GM12892 (cell line): ENCODE results near the gene SLC45A3.
A peak's percentile ranks its signal among the peaks of the same experiment; 100 is the strongest.

ENCODE experiments used
- DNase-seq: peaks from one replicate; pipeline ENCODE4 v3.0.0; 2011; ENCODE audit not compliant: insufficient read length
- FAIRE-seq: peaks from 2 replicates; lab custom pipeline; 2011; peaks lifted over from hg19 to GRCh38; lab: Jason Lieb, UNC
- POLR2A ChIP-seq: IDR thresholded peaks from 2 replicates; pipeline ENCODE4 v1.6.1; 2011; ENCODE audit warnings: low read depth, low read length, control low read depth
- POLR2AphosphoS5 ChIP-seq: IDR thresholded peaks from 2 replicates; pipeline ENCODE4 v1.6.1; 2011; ENCODE audit warnings: low read depth, low read length, control low read depth
- TAF1 ChIP-seq: IDR thresholded peaks from 2 replicates; pipeline ENCODE4 v1.6.1; 2011; ENCODE audit warnings: low read depth, mild to moderate bottlenecking, control low read depth, low read length, borderline replicate concordance

The SLC45A3 gene

DNA sequence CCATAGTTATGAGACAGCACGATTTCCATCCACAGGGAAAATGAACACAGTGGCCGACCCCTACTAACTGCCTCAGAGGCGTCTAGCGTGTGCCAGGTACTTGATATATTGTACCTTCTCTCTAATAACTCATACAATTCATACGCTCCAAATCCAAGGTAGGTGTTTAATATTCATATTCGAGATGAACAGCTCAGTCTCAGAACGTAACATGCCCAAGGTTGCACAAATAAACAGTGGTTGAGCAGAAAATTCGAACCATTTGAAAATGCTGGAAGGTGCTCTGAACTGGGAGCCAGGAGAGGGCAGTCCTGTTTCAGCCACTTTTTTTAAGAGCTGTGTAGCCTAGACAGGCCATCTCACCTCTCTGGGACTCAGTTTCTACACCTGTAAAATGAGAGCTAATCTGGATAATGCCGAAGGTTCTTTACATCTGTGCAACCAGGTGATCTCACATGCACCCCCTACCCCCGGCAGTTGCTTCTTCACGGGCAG, 7.9 kb downstream of the SLC45A3 start:
- FAIRE-seq: no peak
- no peak for DNase-seq
- TF ChIP-seq POLR2A: no peak
- TF ChIP-seq POLR2AphosphoS5: no peak
- TF ChIP-seq TAF1: no peak

DNA sequence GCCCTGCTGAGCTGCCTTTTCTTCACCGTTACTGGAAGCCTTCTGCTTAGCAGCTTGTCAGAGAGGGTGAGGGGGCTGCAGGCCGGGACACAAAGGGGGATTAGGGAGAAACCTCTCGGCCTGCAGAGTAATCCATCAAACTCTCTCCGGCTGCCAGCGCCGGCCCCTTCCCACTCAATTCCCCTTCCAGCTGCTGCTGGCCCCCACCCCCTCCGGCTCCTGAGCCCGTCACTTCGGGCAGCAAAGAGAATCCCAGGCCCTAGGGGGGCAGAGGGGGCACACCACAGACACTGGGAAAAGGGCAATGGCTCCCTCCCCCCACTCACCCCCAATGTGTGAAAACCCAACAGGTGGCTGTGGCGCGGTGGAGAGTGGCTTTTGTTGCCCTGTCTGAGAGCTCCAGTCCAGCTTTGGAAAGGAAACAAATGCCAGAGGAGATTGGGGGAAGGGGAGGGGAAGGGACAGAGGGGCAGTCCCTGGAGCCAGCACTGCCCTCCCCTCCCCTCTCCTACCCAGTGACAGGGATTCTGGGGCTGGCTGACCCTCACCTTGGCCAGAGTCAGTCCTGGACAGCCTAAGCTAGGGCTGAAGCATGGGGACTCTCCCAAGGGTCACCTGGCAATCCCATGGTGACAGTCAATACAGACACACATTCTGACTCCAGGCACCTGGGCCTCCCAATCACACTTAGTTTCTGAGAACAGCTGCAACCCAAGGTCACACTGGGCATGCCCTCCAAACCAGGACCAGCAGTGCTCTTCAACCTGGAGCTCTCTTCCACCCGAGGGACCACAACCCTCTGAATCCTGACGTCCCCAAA, 9.5 kb downstream of the SLC45A3 start:
- no peak for DNase-seq
- TF ChIP-seq POLR2AphosphoS5 (no peak), TAF1 (no peak), POLR2A (no peak)
- no peak for FAIRE-seq

DNA sequence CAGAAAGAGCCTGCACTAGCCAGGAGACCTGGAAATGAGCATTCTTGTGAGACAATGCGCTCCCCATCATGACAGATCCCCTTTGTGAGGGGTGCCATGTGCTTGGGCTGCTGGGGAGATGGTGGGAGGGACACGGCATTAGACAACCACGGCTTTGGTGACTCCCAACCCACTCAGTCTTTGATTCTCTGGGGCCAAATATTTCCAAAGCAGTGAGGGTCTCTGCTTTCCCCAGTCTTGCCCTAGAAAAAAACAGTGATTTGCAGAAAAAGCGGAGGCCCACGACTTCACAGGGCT, 10.2 kb downstream of the SLC45A3 start:
- FAIRE-seq: no peak
- no peak for DNase-seq
- no peak for TF ChIP-seq POLR2AphosphoS5
- no peak for TF ChIP-seq TAF1
- TF ChIP-seq POLR2A: no peak

DNA sequence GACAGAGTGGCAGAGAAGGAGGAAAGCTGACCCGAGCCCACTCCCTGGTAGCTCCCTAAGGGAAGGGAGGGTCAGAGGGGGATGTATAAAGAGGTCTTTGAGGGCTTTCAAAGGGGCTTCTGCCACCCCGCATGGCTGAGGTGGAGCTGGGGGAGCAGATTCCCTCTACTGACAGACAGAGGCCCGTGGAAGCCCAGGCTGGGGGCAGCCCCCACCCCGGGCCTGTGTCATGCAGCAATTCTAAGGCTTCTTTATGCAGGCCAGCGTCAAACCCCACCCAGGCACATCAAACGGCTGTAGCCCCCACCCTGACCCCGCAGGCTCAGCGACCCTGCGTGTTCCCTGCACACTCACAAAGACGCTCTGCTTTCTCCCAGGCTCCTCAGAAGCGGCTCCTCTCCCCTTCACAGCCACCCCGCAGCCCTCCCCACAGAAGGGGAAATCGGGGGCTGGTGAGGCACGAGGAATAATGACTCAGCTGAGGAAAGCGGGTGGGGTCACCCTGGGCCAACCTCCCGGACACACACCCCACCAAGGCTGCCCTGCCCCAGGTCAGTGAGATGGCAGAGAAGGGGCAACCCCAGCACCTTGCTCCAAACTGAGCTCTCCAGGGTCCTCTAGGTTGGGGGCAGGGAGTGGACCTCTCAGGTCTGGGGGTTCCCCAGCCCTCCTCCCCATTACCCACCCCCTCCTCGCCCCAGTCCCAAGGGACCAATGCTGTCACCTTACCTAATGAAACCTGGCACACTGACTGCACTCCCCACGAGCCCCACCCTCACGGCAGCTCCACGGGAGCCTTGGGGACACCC, 10.8 kb downstream of the SLC45A3 start:
- DNase-seq (peak; percentile 54), FAIRE-seq (peak; percentile 50)
- TF ChIP-seq POLR2A (peak; percentile 60), POLR2AphosphoS5 (no peak)

DNA sequence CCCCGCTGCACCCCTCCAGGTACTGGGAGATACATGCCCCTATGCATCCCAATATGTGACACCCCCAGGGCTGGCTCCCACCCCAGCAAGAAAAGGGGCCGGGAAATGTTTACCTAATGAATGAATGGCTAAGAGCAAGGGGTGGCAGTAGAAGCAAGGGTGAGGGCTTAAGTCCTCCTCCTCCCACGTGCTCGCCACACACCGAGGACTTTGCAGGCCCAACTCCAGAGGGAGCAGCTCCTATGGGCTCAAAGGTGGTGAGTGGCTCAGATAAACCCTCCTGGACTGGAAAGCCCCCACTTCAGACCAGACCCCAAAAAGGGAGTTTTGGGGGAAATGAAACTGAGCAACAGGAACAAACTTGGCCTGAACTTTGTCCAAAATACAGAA, 11.4 kb downstream of the SLC45A3 start:
- FAIRE-seq: peak; percentile 76
- peak; percentile 50 for DNase-seq
- TF ChIP-seq POLR2AphosphoS5 (no peak), TAF1 (0 out of 2 replicates have a peak, but pooled peaks have one; percentile 27)

DNA sequence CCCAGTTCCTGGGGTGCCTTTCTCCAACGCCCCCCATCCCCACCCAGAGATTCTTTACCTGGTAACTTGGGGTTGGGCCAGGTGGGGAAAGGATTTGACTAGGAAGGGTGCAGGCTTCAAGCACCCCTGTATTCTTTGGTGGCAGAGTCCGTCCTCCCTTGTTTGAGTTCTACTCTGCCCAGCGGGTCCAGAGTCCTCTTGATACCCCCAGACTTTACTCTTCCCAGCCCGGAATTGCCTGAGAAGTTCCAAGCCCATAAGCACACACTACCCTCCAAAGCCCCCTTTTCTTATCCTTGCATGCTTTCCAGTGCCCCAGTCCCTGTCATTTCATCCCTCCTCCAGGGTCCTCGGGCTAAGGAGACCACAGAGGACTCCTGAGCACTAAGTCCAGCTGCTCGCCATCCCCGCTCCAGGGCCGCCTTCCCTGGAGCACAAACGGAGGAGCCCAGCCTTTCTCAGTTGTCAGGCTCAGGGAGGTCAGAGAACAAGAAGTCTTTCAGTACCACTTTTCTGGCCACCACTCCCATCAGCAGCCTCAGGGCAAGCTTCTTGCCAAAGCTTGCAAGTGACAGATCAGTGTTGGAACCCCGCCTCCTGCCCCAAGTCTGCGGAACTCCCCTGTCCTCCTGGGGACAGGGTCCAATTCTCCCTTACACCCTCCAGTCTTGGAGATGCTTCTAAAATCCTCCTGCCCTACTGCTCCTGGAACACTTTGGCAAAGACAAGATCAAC, 12.2 kb downstream of the SLC45A3 start:
- no peak for DNase-seq
- TF ChIP-seq POLR2AphosphoS5 (no peak), TAF1 (no peak), POLR2A (no peak)
- no peak for FAIRE-seq

DNA sequence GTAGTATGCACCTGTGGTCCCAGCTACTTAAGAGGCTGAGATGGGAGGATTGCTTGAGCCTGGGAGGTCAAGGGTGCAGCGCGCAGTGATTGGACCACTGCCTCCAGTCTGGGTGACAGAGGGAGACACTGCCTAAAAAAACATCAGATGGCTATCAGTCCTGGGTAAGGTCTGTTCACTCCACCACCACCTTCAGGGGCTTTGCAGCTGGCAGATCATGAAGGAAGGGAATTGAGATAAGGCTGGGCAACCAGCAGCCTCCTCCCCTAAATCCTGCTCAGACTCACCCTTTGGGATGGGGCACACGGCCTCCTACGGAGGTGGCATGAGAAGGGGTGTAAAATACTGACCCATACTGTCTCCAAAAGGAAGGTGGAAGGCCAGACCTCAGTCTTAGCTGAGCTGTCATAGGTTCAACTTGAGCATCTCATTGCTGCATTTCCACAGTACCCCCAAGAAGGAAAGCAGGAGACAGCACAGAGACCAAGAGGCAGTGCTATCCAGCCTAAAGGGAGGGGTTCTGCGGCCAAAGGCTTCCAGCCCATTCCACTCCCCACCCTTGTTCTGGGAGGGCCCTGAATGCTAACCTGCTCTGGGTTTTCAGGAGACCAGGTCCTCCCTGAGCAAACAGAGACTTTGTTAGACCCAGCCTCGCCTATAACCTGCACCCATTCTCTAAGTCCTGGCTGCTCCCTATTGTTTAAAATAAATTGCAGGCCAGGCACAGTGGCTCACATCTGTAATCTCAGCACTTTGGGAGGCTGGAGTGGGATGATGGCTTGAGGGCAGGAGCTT, 13.7 kb downstream of the SLC45A3 start:
- TF ChIP-seq TAF1: no peak
- no peak for TF ChIP-seq POLR2A
- no peak for TF ChIP-seq POLR2AphosphoS5
- DNase-seq: no peak
- no peak for FAIRE-seq

DNA sequence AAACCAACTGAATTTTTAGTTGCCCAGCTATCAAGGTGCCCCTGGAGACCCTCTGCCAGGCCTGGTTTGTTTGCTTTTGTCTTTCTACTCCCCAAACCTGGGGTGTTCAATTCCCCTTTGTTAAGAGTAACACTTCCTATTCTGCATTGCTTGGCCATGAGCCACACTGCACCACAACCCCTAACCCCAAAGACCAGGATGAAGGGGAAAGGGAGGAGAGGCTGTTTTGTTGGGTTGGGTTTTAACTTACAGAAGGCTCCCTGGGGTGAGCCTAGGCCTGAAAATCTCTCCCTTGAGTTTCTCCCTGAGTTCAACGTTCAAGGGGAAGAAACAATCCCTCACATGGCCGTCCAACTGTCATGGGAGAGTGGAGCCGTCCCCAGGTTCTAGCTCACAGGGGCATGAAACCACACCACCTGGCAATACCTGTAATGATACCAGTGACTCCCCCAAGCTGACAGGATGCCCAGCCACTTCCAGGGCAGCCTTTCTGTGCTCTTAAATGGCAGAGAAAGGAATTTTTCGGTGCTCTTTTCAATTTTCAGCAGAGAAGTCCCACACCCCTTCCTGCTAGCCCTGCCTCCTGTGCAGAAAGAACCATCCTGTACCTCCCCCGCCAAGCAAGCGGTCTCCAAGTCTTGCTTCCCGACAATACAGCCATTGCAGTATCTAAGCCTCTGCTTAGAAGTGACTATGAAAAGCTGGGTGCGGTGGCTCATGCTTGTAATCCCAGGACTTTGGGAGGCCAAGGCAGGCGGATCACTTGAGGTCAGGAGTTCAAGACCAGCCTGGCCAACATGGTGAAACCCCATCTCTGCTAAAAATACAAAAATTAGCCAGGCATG, 14.9 kb downstream of the SLC45A3 start:
- TF ChIP-seq POLR2A (no peak), POLR2AphosphoS5 (no peak), TAF1 (no peak)
- DNase-seq: no peak
- FAIRE-seq: no peak

DNA sequence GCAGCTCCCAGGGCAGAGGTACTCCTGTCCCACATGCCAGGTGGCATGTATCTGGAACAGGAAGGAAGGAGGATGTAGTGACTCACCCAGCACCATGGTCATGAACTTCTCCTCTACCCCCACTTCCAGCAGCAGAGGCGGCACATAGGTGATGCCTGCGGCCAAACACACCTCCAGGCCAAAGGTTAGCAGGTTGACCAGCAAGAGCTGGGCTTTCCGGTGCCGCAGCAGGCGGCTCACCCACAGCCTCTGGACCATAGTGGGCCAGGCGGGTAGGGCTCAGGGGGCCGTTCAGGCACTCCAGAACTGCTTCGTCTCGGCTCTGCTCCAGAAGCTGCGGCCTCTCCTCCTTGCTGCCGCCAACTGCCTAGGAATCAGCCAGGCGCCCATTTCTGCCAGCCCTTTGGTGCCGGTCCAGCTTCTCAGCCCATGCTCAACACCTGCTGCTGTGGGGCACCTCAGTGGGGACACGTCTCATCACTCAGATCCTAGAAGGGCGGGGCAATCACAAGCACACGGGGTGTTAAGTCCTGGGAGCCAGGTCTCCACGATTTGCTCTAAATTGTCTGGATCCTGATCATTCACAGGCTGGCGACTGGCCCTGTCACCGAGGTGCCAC, 15.8 kb downstream of the SLC45A3 start:
- DNase-seq: no peak
- FAIRE-seq: no peak
- no peak for TF ChIP-seq TAF1
- TF ChIP-seq POLR2AphosphoS5: no peak
- no peak for TF ChIP-seq POLR2A

DNA sequence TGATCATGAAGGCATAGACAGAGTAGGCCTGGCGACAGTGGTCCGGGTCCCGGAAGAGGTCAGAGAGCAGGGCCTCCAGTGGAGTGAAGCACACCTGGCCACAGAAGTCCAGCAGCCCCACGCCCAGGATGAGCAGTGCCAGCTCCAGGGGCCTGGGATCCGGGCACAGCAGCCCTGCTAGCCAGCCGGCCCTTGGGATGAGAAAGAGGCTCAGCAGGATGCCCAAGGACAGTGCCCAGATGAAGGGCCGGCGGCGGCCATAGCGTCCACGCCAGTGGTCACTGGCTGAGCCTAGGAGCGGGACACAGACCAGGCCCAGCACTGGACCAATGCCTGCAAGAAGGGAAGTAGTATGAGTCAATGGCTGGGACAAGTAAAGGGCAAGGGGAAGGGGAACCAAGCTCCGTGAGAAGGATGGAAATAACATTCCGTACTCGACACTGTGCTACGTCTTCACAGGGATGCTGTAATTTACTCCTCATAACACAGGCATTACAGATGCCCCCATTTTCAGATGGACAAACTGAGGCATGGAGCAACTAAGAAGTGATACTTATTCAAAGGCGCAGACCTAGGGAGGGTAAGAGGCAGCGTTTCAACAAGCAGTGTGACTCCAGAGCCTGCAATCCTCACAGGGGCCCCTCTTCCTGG, 16.9 kb downstream of the SLC45A3 start:
- DNase-seq (no peak), FAIRE-seq (no peak)
- no peak for TF ChIP-seq POLR2A
- TF ChIP-seq POLR2AphosphoS5: no peak
- no peak for TF ChIP-seq TAF1
